GM12874 (cell line): ENCODE data around the gene ADAM17.

Source experiments
- CTCF ChIP-seq: IDR thresholded peaks from 2 replicates; pipeline ENCODE4 v1.5.1; 2011; ENCODE audit warnings: low read depth, mild to moderate bottlenecking, control low read depth, low read length, moderate library complexity; ENCODE audit not compliant: insufficient read depth

Gene ADAM17

GRCh38 chr2:9473985-9474360, 81.7 kb downstream of the ADAM17 start:
- TF ChIP-seq CTCF = no peak

- no peak for TF ChIP-seq CTCF
These were observed 82.2 kb downstream of the ADAM17 start for GRCh38 chr2:9473308-9473984.

DNA sequence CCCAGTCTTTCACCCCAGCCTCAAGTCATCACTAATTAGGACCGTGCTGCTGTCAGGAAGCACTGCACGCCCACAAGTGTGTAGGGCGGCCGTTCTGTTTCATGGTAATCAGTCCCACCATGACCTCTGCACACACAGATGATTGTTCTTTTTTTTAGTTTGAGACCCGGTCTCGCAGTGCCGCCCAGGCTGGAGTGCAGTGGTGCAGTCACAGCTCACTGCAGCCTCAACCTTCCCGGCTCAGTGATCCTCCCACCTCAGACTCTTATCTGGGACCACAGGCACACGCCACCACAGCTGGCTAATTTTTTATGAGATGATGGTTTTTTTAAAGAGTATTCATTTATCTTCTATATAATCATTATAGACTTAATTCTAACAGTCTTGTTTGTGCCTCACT, 83.1 kb downstream of the ADAM17 start:
- no peak for TF ChIP-seq CTCF

DNA sequence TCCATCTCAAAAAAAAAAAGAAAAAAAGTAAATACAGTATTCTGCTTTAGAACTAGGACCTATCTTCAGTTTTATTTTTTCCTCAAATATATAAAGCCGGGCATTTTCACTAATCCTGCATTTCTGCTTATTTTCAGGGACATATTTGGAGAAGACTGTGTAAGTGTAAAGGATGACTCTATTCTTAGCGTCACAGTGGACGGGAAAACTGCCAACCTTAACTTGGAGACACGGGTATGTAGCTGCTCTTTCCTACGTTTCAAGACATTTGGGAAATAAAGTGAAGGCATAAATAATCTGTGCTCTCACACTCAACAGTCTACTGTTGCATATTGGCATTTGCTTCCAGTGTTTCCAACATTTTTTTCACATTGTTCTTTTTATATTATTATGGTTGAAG, 84.4 kb downstream of the ADAM17 start:
- no peak for TF ChIP-seq CTCF

DNA sequence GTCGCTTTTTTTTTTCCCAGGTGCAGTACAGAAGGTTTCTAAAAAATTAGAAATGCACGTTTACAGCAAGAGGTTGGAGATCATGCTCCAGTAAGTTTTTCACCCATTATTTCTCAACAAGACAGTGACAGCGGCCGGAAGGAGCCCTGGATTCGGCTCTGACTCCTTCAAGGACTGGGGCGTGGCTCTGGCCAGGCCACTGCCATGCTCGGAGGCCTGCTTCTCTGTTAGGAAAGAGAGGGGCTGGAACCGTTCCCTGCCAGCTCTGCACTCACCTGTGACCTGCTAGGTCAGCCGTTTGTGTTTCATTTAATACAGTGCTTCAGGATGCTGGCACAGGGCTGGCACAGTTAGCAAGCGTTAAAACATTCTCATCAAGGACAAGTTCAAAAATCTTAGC, 87.9 kb downstream of the ADAM17 start:
- no peak for TF ChIP-seq CTCF

DNA sequence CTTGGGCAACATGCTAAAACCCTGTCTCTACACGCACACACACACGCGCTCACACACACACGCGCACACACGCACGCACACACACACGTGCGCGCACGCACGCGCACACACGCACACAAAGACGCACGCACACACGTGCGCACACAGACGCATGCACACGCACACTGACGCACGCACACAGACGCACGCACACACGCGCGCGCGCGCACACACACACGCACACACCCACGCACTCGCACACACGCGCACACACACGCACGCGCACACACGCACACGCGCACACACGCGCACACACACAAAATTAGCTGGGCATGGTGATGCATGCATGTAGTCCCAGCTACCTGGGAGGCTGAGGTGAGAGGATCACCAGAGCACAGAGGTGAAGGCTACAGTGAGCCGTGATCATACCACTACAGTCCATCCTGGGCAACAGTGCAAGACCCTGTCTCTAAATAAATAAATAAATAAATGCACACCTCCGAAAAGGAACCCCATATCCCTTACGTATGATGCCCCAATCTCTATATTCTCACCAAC, 89.4 kb downstream of the ADAM17 start:
- no peak for TF ChIP-seq CTCF

DNA sequence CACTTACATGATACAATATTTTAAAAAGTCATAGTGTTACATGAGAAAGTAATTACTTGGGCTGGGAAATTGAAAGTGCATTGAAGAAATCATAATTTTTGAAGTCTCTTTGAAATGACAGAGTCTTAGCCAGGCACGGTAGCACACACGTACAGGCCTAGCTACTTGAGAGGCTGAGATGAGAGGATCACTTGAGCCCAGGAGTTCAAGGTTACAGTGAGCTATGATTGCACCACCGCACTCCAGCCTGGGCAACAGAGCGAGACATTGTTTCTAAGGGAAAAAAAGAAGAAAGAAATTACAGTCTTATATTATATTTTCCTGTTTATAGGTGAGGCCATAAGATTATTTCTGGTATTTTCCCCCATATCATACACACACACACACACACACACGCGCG, 90.5 kb downstream of the ADAM17 start:
- no peak for TF ChIP-seq CTCF

DNA sequence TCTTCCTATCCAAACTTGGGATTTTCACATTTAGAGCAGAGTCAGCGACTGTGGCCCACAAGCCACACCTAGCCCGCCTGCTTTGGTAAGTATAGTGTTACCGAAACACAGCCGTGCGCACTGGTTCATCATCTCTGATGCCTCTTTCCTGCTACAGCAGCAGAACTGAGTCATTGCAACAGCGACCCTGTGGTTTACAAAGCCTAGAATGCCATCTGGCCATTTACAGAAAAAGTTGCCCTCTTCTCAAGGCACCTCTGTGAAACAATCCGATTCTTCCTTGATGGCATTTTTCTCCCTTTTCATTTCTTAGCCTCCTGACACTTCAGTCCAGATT, 92.0 kb downstream of the ADAM17 start:
- TF ChIP-seq CTCF = no peak
